ENCODE data around the gene ST8SIA2.

Gene ST8SIA2

GRCh38 chr15:92499731-92500530, 106.2 kb downstream of the ST8SIA2 start:
- DNase-seq, result no peak

GRCh38 chr15:92502336-92502735, 108.7 kb downstream of the ST8SIA2 start:
- no peak for DNase-seq

- DNase-seq, result no peak
Measured at GRCh38 chr15:92502930-92503857, 109.5 kb downstream of the ST8SIA2 start.

GRCh38 chr15:92503889-92504288, 110.2 kb downstream of the ST8SIA2 start:
- DNase-seq, result no peak

- no peak for DNase-seq
Measured at GRCh38 chr15:92505611-92506010, 111.9 kb downstream of the ST8SIA2 start.

- no peak for DNase-seq
Measured at GRCh38 chr15:92506506-92506905, 112.8 kb downstream of the ST8SIA2 start.

GRCh38 chr15:92510163-92510882, 116.6 kb downstream of the ST8SIA2 start:
- no peak for DNase-seq

Measured in MV-4-11 (cell line).